Measurements from ENCODE around the gene IREB2. TPM values are rescaled to one million over a fixed set of nuclear protein-coding genes. Genes with fewer than 3 reads are reported as not detected.
A peak's percentile ranks its signal among the peaks of the same experiment; 100 is the strongest.

The IREB2 gene
- total and polyA plus RNA-seq, 2 experiments from 2014 or later: 23.4 to 34.2 TPM

GRCh38 chr15:78461171-78461888, 23.3 kb downstream of the IREB2 start:
- DNase-seq (ENCODE audit: low read depth in 1 of 2, low spot score in 1 of 2): peak in 1 of 2 donors; percentile 17
- Histone ChIP-seq H3K9me3 (ENCODE audit: low read depth) (no peaks in the 10 kb centered on the region), H3K27me3 (no peaks in the 10 kb centered on the region), H3K4me1 (ENCODE audit: low read depth) (peaks cover 14% of the 10 kb centered on the region), H3K27ac (no peak overlapping the region), H3K4me3 (no peak overlapping the region), H3K36me3 (peaks cover 19% of the 10 kb centered on the region)
- TF ChIP-seq, protein P1, sequence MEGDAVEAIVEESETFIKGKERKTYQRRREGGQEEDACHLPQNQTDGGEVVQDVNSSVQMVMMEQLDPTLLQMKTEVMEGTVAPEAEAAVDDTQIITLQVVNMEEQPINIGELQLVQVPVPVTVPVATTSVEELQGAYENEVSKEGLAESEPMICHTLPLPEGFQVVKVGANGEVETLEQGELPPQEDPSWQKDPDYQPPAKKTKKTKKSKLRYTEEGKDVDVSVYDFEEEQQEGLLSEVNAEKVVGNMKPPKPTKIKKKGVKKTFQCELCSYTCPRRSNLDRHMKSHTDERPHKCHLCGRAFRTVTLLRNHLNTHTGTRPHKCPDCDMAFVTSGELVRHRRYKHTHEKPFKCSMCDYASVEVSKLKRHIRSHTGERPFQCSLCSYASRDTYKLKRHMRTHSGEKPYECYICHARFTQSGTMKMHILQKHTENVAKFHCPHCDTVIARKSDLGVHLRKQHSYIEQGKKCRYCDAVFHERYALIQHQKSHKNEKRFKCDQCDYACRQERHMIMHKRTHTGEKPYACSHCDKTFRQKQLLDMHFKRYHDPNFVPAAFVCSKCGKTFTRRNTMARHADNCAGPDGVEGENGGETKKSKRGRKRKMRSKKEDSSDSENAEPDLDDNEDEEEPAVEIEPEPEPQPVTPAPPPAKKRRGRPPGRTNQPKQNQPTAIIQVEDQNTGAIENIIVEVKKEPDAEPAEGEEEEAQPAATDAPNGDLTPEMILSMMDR (IDR thresholded peaks at IDR 0.05; ENCODE audit: low read depth, low read length): no peak

DNA sequence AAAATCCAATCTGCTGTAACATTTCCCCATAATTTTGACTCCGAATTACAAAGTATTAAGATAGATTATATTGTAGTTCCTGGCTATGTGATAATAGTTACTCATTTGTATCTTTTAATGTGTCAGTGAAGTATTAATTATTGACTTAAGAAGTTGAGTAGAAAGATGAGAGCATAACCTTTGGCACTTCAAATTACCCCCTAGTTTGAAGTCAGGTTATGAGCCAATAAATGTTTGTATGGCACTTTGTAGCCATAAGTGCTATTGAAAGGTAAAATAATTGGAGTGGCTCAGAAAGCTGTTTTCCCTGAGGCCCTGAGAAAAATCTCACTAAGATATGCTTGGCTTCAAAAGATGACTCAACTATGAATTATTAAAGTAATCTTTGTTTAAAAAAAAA, 31.0 kb downstream of the IREB2 start:
- H3K4me3 ChIP-seq: no peak overlapping the region
- no peak for DNase-seq (ENCODE audit: low read depth in 1 of 2, low spot score in 1 of 2)
- peaks cover 11% of the 10 kb centered on the region for H3K4me1 ChIP-seq (ENCODE audit: low read depth)
- no peak overlapping the region for H3K27ac ChIP-seq
- H3K36me3 ChIP-seq: peaks cover 67% of the 10 kb centered on the region
- H3K27me3 ChIP-seq: no peaks in the 10 kb centered on the region
- TF ChIP-seq, protein P1 (IDR thresholded peaks at IDR 0.05; ENCODE audit: low read depth, low read length): no peak
- H3K9me3 ChIP-seq (ENCODE audit: low read depth): no peaks in the 10 kb centered on the region

GRCh38 chr15:78477295-78477694, 39.3 kb downstream of the IREB2 start:
- no peaks in the 10 kb centered on the region for H3K27me3 ChIP-seq
- TF ChIP-seq, protein P1 (IDR thresholded peaks at IDR 0.05; ENCODE audit: low read depth, low read length): no peak
- no peaks in the 10 kb centered on the region for H3K9me3 ChIP-seq (ENCODE audit: low read depth)
- H3K36me3 ChIP-seq: peaks cover 74% of the 10 kb centered on the region
- H3K4me3 ChIP-seq: no peak overlapping the region
- no peak for DNase-seq (ENCODE audit: low read depth in 1 of 2, low spot score in 1 of 2)
- no peaks in the 10 kb centered on the region for H3K4me1 ChIP-seq (ENCODE audit: low read depth)
- no peak overlapping the region for H3K27ac ChIP-seq

DNA sequence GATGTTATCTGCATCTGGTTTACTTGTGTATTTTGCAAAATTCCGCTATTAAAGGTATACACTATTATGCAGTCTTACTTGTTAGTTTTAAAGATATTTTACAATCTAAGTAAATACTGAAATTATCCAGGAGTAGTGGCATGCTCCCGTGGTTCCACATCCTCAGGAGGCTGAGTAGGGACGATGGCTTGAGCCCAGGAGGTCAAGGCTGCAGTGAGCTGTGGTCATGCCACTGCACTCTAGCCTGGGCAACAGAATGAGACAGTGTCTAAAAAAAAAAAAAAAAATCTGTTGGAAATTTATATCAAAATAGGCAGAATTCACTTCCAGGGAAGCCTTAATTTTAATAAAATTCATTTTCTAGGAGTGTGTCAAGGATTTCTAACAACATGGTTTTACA, 41.6 kb downstream of the IREB2 start:
- TF ChIP-seq, protein P1 (IDR thresholded peaks at IDR 0.05; ENCODE audit: low read depth, low read length): no peak
- H3K27me3 ChIP-seq: no peaks in the 10 kb centered on the region

DNA sequence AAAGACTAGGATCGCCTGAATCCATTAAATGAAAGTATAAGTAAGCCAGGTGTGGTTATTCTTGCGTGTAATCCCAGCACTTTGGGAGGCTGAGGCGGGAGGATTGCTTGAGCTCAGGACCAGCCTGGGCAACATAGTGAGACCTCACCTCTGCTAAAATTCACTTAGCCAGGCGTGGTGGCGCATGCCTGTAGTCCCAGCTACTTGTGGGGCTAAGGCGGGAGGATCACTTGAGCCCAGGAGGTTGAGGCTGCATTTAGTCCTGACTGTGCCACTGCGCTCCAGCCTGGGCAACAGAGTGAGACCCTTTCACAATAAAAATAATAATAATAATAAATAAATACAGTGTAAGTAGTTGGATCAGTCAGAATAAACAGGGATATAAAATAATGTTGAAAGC, 43.9 kb downstream of the IREB2 start:
- Histone ChIP-seq H3K27me3 (no peaks in the 10 kb centered on the region), H3K36me3 (peaks cover 72% of the 10 kb centered on the region)
- no peak for DNase-seq (ENCODE audit: low read depth in 1 of 2, low spot score in 1 of 2)

More for the DNA sequence above, 41.6 kb downstream of the IREB2 start:
- Histone ChIP-seq H3K36me3 (peaks cover 68% of the 10 kb centered on the region), H3K4me1 (ENCODE audit: low read depth) (no peaks in the 10 kb centered on the region), H3K4me3 (no peak overlapping the region), H3K27ac (no peak overlapping the region), H3K9me3 (ENCODE audit: low read depth) (no peaks in the 10 kb centered on the region)
- DNase-seq (ENCODE audit: low read depth in 1 of 2, low spot score in 1 of 2): no peak

More for the DNA sequence above, 43.9 kb downstream of the IREB2 start:
- no peaks in the 10 kb centered on the region for H3K4me1 ChIP-seq (ENCODE audit: low read depth)
- no peak overlapping the region for H3K4me3 ChIP-seq
- TF ChIP-seq, protein P1 (IDR thresholded peaks at IDR 0.05; ENCODE audit: low read depth, low read length): no peak
- no peaks in the 10 kb centered on the region for H3K9me3 ChIP-seq (ENCODE audit: low read depth)
- H3K27ac ChIP-seq: peak overlapping the region; percentile 39
